OCI-LY3 (cell line): Measurements from ENCODE around the gene KRTDAP.

ENCODE experiments used
- CTCF ChIP-seq: fragments of 200-600, 300-600 bp; sonication (generic); IDR thresholded peaks from 2 replicates; pipeline ENCODE4 v1.5.1; 2014; ENCODE audit warnings: antibody characterized with exemption, low read length, low read depth
- EZH2phosphoT487 ChIP-seq: fragments of 200-600 bp; shearing (Covaris generic); IDR thresholded peaks from 2 replicates; pipeline ENCODE4 v1.6.1; 2018; ENCODE audit warnings: antibody characterized with exemption, mixed run types, low read depth

- TF ChIP-seq EZH2phosphoT487 (no peak), CTCF (no peak)
Observed at GRCh38 chr19:35512831-35513627, 22.8 kb upstream of the KRTDAP start.
